ENCODE results near the gene ST3GAL6.

ST3GAL6 gene

DNA sequence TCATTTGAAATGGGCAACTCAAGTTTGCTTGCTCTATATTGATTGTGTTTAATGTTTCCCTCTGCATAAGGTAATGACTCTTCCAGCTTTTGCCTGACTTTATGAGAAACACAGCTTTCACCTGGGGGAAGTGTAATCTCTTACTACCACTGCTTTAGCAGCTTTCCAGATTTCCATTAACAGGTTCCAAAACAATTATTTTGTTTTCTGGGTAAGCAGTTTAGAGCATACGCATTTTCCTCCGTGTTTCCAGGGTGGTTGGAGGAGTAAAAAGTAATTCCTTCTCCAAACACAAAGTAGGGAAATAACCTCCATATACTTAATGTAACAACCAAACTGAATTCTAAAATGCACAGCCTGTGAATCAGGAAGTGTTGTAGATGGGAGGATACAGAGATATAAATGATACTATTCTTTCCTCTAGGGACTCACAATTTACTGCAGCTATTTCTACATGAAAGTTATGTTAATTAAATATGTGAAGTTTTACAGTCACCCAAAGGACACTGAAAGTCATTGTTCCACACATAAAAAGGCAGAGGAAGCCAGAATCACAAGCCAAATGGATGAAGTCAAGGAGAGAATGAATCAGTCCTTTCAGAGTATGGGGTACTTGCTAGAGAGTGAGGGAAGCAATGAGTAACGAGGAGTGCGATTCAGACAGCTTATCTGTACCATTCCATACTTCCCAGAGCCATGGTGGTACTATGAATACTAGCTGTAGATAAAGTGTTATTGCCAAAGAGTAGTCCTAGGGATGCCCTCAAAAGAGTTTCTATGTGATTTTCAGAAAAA lies 16.6 kb downstream of the ST3GAL6 start:
- no peak for DNase-seq (ENCODE audit: low spot score)
- no peak for TF ChIP-seq CTCF (IDR thresholded peaks at IDR 0.05; ENCODE audit: extremely low read depth, missing control alignments)

DNA sequence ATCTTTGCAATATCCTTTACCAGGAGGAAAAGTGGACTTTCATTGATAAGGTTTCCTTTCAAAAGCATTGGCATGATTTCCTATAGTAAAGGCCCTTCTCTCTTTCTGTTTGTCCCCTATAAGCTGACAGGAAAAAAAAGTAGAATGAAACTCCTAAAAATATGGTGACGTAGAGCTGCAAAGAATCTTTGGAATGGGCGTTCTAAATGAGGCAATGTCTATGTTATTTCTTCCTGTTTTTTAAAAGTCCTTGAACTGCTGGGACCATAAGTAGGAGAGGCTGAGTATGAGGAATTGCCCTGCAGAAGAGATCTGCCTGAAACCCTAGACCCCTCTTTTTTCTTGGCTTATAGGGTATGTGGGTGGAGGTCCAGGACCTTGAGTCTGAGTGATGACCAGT lies 17.2 kb downstream of the ST3GAL6 start:
- no peak for DNase-seq (ENCODE audit: low spot score)
- TF ChIP-seq CTCF (IDR thresholded peaks at IDR 0.05; ENCODE audit: extremely low read depth, missing control alignments): no peak

GRCh38 chr3:98782824-98783500 lies 19.8 kb downstream of the ST3GAL6 start:
- DNase-seq (ENCODE audit: low spot score): no peak
- no peak for TF ChIP-seq CTCF (IDR thresholded peaks at IDR 0.05; ENCODE audit: extremely low read depth, missing control alignments)

GRCh38 chr3:98784042-98784441 lies 20.9 kb downstream of the ST3GAL6 start:
- no peak for TF ChIP-seq CTCF (IDR thresholded peaks at IDR 0.05; ENCODE audit: extremely low read depth, missing control alignments)
- no peak for DNase-seq (ENCODE audit: low spot score)

DNA sequence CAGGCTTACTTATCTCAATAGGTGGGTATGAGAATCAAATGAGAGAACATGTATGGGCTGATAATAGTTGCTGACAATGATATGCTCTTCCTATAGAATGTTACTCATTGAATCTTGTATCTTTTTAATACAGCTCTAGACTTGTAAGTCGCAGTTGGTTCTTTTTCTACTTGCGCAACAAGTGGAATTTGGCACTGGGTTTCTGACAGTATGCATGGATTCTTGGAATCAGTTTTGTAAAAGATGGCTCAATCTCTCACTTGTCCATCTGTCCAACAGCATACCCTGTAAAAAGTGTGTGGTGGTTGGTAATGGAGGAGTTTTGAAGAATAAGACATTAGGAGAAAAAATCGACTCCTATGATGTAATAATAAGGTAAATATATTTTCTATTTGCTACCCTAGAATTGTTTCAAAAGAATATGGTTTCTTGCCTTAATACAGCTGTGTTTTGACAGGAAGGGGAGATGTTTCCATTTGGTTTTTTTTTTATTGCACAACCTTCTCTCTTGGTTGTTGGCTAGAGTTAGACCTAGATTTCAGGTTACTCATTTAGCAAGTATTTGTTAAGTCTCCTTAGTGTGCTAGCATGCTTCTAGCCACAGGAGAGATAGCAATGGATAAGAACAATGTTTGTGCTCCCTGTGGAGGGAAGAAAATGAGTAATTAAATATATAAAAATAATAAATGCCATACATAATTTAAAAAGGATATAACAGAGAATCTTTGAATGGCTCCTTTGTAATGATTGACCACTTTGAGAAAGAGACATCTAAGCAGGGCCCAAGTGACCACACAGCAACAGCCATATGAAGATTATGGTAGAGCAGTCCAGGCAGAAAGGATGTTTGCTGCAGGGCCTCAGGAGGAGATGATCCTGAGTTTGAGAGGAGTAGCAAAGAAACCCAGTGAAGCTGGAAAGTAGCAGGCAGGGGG lies 21.8 kb downstream of the ST3GAL6 start:
- DNase-seq (ENCODE audit: low spot score): no peak
- no peak for TF ChIP-seq CTCF (IDR thresholded peaks at IDR 0.05; ENCODE audit: extremely low read depth, missing control alignments)

DNA sequence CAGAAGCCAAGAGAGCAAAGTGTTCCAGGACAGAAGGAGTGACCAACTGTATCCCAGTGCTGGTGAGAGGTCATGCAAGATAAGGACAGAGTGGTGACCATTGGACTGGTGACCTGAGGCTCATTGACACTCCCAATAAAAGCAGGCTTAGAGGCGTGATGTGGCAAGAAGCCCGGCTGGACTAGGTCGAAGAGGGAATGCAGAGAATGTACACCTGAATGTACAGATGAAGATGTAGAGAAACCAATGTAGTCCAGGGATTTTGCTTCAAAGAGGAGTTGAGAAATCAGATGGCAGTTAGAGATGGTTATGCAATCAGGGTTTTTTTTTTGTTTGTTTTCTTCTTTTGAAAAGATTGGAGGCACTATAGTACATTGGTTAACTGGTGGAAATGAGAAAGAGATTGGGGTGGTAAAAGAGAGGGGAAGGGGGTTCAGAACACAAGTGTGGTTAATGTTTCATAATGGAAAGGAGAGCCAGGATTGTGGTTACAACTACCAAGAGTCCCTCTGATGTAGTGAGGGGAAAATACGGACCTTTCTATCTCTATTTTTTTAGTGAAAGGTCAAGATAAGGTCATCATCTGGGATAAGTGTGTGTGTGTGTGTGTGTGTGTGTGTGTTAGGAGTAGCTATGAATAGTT lies 23.3 kb downstream of the ST3GAL6 start:
- TF ChIP-seq CTCF (IDR thresholded peaks at IDR 0.05; ENCODE audit: extremely low read depth, missing control alignments): no peak
- DNase-seq (ENCODE audit: low spot score): no peak

All from GM20000 (cell line).